GM12864 (cell line): ENCODE results near the gene NR5A2.

Source experiments
- DNase-seq: peaks from one replicate; pipeline ENCODE4 v3.0.0-alpha.2; 2011; ENCODE audit warnings: low read depth
- H3K4me3 ChIP-seq: 2 replicates; pipeline ENCODE4 v1.5.1; 2011; ENCODE audit warnings: mild to moderate bottlenecking, low read depth, low read length, control low read depth
- TF ChIP-seq, protein P1 (sequence below): IDR thresholded peaks from 2 replicates; pipeline ENCODE4 v1.5.1; 2011; ENCODE audit warnings: low read depth, mild to moderate bottlenecking, moderate library complexity, low read length, control low read depth, inconsistent platforms; ENCODE audit errors: missing control alignments

The NR5A2 gene

DNA sequence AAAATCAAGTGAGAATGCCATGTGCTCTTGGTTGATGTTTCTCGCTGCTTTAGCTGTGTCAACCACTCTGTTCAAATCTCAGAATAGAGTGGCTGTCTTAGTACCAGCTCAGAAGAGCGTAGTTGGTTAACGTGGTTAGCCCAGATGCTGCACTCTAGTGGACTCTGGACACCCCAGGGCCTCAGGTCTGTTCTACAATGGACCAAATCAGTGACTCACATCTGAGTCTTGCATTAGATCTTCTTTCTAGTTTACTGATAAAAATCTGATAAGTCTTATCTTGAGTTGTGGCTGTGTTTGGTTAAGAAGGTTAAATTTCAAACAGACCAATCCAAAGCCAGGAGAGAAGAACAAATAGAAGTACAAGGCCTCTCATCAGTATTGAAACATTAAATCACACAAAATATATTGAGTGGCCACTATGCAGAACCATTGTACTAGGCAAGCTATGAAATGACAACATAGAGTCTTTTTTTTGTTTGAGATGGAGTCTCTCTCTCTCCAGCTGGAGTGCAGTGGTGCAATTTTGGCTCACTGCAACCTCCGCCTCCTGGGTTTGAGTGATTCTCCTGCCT lies 104.1 kb downstream of the NR5A2 start:
- TF ChIP-seq, protein P1, sequence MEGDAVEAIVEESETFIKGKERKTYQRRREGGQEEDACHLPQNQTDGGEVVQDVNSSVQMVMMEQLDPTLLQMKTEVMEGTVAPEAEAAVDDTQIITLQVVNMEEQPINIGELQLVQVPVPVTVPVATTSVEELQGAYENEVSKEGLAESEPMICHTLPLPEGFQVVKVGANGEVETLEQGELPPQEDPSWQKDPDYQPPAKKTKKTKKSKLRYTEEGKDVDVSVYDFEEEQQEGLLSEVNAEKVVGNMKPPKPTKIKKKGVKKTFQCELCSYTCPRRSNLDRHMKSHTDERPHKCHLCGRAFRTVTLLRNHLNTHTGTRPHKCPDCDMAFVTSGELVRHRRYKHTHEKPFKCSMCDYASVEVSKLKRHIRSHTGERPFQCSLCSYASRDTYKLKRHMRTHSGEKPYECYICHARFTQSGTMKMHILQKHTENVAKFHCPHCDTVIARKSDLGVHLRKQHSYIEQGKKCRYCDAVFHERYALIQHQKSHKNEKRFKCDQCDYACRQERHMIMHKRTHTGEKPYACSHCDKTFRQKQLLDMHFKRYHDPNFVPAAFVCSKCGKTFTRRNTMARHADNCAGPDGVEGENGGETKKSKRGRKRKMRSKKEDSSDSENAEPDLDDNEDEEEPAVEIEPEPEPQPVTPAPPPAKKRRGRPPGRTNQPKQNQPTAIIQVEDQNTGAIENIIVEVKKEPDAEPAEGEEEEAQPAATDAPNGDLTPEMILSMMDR: no peak
- no peak overlapping the region for H3K4me3 ChIP-seq
- DNase-seq: no peak

DNA sequence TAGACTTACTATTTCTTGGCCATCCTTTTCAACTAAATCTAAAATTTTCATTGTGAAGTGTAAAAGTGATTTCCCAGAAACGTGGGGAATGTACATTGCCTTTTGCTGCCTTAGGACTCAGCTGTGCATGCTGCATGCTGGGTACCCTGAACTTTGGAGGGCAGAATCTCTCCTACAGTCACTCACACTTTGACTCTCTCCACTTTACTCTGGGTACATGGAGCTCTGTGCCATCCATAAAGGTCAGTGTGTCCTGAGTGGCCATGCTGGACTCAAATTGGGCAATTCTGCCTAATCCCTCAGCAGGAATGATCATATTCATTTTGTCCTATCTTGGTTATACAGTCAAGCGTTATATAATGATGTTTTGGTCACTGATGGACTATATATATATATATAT lies 105.6 kb downstream of the NR5A2 start:
- TF ChIP-seq, protein P1: no peak
- H3K4me3 ChIP-seq: no peak overlapping the region
- DNase-seq: no peak

DNA sequence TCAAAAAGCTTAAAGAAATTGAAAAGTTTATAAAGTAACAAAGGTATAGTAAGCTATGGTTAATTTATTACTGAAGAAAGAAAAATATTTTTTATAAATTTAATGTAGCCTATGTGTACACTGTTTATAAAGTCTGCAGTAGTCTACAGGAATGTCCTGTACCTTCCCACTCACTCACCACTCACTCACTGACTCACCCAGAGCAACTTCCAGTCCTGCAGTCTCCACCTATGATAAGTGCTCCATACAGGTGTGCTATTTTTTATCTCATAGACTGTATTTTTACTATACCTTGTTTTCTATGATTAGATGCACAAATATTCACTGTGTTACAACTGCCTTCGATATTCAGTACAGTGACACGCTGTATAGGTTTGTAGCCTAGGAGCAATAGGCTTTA lies 106.6 kb downstream of the NR5A2 start:
- H3K4me3 ChIP-seq: no peak overlapping the region
- TF ChIP-seq, protein P1: no peak
- no peak for DNase-seq

DNA sequence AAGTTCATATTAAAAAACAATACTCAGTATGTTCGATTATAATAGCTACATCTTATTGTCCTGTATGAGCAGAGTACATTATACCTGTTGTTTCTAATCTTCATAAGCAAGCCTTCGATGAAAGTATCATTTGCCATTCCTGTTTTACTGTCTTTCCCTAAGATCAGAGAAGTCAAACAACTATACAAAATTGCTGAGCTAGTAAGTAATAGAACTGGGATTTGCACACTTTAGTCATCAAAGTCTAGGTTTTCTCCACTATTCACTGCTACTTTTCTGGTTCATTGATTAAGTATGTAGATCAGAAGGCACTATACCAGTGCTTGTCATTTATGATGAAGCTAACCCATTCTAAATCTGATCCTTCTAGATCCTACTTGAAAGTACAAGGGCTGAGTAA lies 108.9 kb downstream of the NR5A2 start:
- TF ChIP-seq, protein P1: no peak
- H3K4me3 ChIP-seq: no peak overlapping the region
- DNase-seq: no peak

DNA sequence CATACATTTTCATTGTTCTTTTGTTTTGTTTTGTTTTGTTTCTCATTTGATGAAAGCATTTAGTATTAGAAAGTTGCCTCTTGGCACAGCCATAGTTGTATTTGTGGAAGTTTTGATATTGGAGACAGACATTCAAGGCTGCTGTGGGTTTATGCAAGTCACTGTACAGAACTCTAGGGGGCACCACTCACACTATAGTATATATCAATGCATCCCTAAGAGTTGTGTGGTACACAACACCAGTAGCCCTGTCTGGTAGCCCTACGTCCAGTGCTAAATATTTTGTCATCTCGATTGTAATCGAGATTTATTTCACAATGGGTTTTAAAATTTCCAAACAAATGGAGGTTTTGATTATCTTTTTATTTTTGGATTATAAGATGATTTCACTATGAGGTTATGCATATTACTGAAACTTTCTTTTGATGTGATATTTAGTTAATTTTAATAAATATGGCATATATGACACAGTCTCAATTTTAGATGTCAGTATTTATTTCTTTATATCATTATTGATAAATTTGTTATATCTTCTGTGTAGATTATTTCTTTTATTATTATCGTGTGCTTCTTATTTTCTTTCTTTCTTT lies 112.2 kb downstream of the NR5A2 start:
- H3K4me3 ChIP-seq: no peak overlapping the region
- TF ChIP-seq, protein P1: peak; percentile 68
- peak; percentile 33 for DNase-seq

DNA sequence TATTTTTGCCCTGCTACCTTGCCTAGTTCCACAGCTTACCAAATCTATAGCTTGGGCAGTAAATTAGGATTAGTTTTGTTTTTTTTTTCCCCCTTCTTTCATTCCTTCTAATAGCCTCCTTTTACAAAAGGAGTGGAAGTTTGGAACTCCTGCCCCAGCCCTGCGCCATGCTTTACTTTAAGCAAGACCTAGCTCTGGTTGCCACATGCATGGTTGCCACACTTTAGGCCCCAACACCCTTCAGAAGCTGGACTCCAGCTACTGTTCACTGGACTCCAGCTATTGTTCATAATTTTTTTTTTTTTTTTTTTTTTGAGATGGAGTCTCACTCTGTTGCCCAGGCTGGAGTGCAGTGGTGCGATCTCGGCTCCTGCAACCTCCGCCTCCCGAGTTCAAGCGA lies 115.8 kb downstream of the NR5A2 start:
- H3K4me3 ChIP-seq: no peak overlapping the region
- TF ChIP-seq, protein P1: no peak
- DNase-seq: no peak

DNA sequence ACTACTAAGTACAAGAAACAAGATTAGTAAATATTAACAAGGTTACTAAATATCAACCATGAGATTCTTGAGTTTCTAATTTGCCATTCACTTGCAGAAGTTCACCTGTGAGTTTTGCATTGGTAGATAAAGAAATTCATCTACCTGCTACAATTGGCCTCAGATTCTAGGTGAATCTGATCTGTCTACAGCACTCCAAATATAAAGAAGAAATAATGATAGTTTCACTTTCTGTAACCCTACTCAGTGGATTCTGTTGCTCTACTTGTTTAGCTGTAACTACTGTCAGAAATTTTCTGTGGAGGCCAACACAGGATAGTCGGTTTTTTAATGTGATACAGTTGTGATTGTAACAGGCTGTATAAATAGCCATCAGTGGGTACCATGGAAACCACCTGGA lies 118.6 kb downstream of the NR5A2 start:
- TF ChIP-seq, protein P1: no peak
- DNase-seq: no peak
- no peak overlapping the region for H3K4me3 ChIP-seq
